GM11168 (cell line): Measurements from ENCODE around the gene ZNF280D.
"Not testable (repeated sequence)": the region's sequence is repeated elsewhere in the genome, so short reads cannot be mapped to it uniquely, and the experiment has no call there.

Source experiments
- in situ Hi-C: fragments of 300-500 bp; cut with MboI; formaldehyde crosslinking; loops from one replicate; pipeline ENCODE4 v1.12.0; 2022; ENCODE audit warnings: low sequenced_read_pairs; ENCODE audit not compliant: unreplicated experiment

Gene ZNF280D

DNA sequence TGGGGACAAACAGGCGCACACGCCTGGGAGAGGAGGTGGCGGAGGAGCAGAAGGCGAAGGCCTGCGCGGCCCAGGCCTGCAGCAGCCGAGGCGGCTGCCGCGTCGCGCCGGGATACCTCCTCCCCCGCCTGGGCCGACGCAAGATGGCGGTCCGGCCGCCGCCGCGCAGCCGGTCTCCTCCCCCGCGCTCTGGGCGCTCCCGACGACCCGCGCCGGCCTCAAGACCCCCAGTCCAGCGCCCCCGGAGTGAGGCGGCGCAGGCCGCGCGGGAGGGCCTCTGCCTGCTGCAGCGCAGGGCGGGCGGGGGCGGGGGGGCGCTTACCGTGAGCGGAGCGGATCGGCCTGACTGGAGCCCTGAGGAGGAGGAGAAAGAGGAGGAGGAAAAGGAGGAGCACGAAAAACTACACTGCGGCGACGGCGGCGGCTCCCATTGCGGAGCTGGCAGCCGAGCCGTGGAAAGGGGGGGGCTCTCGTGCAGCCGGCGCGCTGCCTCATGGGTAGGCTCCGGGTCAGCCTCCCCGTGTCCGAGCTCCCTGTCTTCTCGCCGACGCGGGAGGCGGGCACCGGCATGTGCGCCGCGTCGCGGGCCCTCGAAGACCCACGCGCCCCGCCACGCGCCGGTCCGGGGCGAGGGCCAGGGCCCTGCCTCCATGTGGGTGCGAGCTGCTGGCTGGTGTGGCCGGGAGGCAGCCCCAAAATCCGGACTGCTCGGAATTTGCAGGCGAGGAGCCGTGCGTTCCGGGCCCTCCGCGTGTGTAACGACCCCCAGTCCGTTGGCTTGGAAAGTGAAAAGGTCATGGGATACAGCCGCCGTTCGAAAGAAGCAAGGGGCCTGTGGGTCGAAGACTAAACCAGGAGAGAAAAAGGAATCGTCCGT is at the start of gene ZNF280D:
ZNF280D (minus strand) TSS at position 374 of the 877 bp plus-strand sequence. CDS start 26,400 bp downstream, outside the sequence.
- in situ Hi-C loops: no loop called here

- in situ Hi-C loops: no loop called here
These were observed 49.0 kb upstream of the ZNF280D start for GRCh38 chr15:56782306-56782705.

DNA sequence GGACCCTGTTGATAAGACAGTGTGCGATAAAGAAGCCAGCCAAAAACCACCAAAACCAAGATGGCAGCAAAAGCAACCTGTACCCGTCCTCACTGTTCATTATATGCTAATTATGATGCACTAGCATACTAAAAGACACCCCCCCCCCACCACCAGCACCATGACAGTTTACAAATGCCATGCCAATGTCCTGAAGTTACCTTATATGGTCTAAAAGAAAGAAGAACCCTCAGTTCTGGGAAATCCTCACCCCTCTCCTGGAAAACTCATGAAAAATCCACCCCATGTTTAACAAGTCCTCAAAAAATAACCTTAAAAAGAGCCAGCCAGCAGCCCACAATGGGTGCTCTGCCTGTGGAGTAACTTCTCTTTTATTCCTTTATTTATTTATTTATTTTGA is 48.4 kb upstream of the ZNF280D start:
- in situ Hi-C loops: no loop called here

GRCh38 chr15:56780102-56780725 is 46.9 kb upstream of the ZNF280D start:
- in situ Hi-C loops: not testable (repeated sequence)

GRCh38 chr15:56779449-56779848 is 46.1 kb upstream of the ZNF280D start:
- in situ Hi-C loops: not testable (repeated sequence)

DNA sequence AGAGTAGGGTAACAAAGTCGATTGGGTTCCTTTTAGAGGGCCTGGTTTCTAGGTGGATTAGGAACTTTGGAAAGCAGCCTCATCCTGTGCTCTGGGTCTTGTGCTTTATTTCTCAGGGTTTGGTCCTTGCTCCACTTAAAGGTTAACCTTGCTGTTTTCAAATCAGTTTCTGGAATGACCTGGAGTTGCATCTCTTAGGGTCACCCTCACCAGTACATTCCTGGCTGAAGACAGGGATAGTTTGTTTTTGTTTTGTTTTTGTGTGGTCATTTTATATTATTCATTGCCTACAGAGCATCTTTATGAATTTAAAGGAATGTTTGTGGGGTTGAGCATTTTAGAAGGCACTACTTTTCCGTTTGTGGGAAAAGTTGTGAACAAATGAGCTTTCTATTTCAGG is 45.5 kb upstream of the ZNF280D start:
- in situ Hi-C loops: no loop called here

DNA sequence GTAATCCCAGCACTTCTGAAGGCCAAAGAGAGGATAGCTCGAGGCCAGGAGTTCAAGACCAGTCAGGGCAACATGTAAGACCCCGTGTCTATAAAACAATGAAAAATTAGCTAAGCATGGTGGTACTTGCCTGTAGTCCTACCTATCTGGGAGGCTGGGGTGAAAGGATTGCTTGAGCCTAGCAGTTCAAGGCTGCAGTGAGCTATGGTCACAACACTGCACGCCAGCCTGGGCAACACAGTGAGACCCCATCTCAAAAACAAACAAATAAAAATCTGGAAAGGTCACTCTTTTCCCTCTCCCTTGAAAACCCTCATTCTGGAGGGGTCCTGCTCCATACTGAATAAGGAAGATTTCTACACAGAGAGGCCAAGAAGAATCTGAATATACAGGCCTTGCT is 43.5 kb upstream of the ZNF280D start:
- in situ Hi-C loops: no loop called here

DNA sequence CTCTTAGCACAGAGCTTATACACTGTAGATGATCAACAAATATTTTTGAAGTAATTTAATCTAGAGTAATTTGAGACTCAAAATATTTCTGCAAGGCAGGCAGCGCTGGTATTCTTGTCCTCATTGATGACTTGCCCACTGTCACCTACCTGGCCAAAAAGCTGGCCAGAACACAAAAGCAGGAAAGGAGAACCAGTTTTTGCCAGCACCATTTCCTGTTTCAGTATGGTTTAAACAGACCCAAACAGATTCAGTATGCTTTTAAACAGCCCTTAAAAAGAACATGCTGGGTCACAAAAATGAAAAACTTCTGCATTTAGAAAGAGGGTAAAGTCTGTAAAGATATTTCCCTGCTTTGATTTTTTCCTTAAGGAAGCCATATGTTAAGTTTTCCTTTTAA is 42.3 kb upstream of the ZNF280D start:
- in situ Hi-C loops: no loop called here

GRCh38 chr15:56774356-56774755 is 41.0 kb upstream of the ZNF280D start:
- in situ Hi-C loops: no loop called here

DNA sequence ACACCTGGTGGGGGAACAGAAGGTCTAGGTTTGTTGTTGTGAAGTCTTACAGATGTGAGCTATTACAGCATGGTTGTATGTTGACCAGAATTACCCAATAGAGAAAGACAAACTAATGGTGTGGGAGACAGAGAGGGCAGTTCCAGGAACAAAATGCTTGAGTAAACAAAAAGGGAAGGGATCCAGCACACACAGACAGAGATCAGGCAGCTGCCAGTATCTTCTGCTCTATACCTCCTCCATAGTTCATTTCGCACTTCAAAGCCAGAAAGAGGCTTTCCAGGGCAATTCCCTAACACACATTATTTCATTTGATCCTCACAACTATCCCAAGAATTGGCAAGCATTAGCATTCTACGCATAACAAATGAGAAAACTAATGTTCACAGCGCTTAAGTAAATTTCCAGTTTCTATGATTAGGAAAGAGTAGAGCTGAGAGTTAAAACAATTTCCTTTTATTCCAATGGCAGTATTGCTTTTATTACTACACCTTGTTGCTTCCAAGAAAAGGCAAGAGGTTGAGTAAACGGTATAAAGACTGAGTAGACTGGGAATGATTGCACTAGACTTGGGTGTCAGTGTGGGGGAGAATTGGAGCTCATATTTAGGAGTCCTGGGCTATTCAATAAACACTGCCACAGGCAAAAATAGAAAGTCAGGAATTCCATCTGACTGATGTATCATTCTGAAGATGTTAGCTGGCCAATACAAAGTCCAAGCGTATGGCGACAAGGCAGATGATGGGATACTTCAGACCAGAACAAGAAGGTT is 39.7 kb upstream of the ZNF280D start:
- in situ Hi-C loops: no loop called here

GRCh38 chr15:56770173-56770572 is 36.9 kb upstream of the ZNF280D start:
- in situ Hi-C loops: no loop called here

GRCh38 chr15:56767315-56767714 is 34.0 kb upstream of the ZNF280D start:
- in situ Hi-C loops: no loop called here

- in situ Hi-C loops: no loop called here
These were observed 31.9 kb upstream of the ZNF280D start for GRCh38 chr15:56765251-56765650.

GRCh38 chr15:56763141-56763895 is 30.0 kb upstream of the ZNF280D start:
- in situ Hi-C loops: no loop called here

DNA sequence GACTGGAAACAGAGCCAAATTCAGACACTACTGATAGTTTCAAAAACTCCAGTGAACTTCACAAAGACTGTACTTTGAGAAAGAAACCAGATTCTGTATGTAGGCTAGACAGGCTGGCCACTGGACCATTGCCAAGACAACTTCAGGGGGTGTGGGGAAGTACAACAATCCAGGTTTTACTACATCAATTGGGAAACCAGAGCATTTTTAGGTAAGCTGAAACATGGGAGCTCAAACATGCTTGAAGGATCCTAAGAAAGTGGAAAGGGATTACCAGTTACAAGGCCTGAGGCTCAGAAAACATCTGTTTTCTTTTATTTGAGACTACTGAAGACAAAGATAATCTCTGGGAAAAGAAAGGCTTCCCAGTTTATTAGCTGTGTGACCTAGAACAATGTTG is 26.9 kb upstream of the ZNF280D start:
- in situ Hi-C loops: no loop called here

DNA sequence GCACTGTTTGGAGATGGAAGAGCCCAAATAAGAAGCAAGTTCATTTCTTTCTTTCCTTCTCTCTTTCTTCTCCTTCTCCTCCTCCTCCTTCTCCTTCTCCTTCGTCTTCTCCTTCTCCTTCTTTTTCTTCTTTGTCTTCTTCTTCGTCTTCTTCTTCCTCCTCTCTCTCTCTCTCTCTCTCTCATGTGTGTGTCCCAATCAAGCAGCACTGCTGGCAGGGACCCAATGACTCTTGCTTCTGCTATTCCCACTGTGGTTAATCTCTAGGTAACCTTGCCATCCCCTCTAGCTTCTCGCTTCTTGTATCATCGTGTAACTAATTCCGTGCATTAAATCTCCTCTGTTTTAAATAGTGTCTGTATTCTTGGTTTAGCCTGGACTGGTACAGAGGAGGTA is 26.1 kb upstream of the ZNF280D start:
- in situ Hi-C loops: no loop called here

GRCh38 chr15:56758770-56759449 is 25.6 kb upstream of the ZNF280D start:
- in situ Hi-C loops: no loop called here

DNA sequence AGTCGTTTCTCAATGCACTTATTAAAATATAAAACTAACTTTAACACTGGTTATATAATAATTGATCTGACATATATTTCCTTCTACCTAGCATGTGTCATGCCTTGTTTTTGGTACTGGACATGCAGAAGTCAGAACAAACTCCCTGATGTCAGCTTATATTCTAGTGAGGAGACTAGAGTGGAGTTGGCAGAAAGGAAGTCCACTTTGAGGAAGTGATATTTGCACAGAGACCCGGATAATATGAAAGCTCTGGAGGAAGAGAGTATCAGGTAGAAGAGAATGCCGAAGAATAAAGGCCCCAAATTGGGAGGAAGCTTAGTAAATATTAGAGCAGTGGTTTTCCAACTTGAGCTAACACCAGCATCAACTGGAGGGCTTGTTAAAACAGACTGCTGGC is 24.6 kb upstream of the ZNF280D start:
- in situ Hi-C loops: no loop called here

DNA sequence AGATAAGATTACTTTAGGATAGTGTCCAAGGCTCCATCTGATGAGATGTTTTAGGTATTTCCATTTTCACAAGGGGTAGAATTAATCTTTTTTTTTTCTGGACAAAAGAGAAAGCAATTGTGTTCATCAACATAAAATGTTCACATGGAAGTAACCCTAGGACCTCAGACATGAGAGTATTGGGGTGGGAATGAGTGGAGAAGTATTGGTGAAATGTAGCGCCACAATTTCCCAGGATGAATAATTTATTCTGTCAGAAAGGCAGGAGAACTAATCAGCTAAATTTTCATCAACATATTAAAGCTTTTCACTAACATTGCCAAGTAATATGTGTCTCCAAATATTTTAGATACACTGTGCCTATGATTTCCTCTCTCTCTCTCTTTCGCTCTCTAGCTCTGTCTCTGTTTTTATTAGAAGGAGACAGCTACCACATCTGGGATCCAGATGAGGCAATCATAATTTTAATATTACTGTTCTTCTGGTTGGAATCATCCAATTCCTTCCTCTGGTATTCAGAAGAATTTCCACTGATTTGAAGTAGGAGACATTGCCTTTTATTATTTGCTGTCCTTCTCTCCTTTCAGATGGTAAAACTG is 21.6 kb upstream of the ZNF280D start:
- in situ Hi-C loops: no loop called here
